Measurements from ENCODE around the gene RCOR3.
"Not testable (repeated sequence)": the region's sequence is repeated elsewhere in the genome, so short reads cannot be mapped to it uniquely, and the experiment has no call there.

The RCOR3 gene

DNA sequence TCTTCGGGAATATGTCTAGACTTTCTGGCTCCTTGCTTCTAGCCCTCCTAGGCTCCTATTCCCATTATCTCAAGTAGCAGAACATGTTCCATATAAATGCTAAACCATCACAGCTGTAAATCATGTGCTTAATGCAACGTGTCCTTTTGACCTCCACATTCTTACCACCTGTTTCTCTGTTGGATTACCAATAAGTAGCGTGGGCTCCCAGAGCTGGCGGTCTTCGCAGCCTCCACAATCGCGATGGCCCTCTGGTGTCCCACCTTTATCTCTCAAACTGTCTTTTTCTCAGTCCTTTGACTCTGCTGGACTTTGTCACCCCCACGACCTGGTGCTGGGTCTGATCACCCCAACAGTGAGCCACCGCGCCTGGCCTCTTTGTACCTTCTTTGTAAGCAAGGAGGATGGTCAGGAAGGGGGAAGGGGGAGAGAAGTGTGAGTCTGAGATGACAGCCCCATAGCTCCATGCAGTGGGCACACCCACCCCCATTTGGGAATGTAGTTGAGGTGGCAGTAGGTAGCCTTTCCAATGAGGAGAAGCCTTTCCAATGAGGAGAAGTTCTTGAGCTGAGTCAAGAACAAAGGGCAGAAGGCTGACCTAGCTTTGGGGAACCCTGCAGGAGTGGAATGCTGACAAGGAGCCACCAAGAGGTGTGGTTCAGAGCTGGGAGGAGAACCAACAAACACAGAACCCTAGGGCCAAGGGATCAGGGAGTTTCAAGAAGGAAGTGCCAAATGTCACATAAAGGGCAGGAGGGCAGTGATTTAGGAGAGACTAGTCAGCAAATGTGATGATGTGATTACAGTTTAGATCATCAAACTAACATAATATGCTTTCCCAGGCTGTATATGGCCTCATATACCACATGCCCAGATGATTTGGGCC, 81.7 kb downstream of the RCOR3 start:
- Histone ChIP-seq H3K79me2 (ENCODE audit: control insufficient read depth, insufficient read depth, low read length, unreplicated experiment) (peaks cover 3% of the 10 kb centered on the region), H3K36me3 (ENCODE audit: insufficient read depth, low read length) (no peaks in the 10 kb centered on the region), H3K27ac (ENCODE audit: low read depth, low read length) (no peak overlapping the region), H3K27me3 (ENCODE audit: insufficient read depth, low read length) (no peaks in the 10 kb centered on the region), H3K4me3 (ENCODE audit: low read depth, low read length) (no peak overlapping the region), H2AFZ (ENCODE audit: low read length, unreplicated experiment) (no peak overlapping the region), H3K4me1 (ENCODE audit: control insufficient read depth, insufficient read depth, low read length, unreplicated experiment) (no peaks in the 10 kb centered on the region)

DNA sequence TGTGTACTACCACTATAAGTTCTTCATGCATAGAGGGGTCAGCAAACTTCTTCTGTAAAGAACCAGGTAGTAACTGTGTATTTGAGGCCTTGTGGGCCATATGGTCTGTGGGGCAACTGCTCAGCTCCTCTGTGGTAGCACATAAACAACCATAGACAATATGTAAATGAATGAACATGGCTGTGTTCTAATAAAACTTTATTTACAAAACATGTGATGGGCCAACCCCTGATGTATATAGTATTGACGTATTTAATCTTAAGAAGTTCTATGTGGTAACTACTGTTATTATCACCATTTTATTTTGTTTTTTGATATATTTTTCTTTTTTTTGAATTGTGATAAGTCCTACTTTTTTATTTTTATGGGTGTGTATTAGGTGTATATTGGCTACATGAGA, 82.8 kb downstream of the RCOR3 start:
- Histone ChIP-seq H2AFZ (ENCODE audit: low read length, unreplicated experiment) (no peak overlapping the region), H3K79me2 (ENCODE audit: control insufficient read depth, insufficient read depth, low read length, unreplicated experiment) (peaks cover 3% of the 10 kb centered on the region), H3K27me3 (ENCODE audit: insufficient read depth, low read length) (no peaks in the 10 kb centered on the region), H3K4me1 (ENCODE audit: control insufficient read depth, insufficient read depth, low read length, unreplicated experiment) (no peaks in the 10 kb centered on the region), H3K4me3 (ENCODE audit: low read depth, low read length) (no peak overlapping the region), H3K27ac (ENCODE audit: low read depth, low read length) (no peak overlapping the region), H3K36me3 (ENCODE audit: insufficient read depth, low read length) (no peaks in the 10 kb centered on the region)

DNA sequence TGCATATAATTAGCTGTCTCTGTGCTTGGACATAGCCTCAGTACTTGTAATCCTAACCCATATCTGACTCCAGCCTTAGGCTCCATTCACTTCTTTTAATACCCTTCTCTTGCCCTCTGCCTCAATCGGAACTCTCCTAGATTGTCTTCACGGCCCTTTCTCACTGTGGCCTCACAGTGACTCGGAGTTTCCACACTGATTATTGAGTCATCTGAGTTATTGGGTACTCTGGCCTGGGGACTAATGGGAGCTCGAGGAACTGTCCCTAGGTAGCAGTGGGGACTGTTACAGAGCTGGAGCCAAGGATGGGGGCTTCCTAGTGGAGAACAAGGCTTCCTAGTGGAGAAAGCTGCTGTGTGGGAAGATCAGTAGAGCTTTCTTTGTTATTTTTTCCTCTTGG, 84.4 kb downstream of the RCOR3 start:
- Histone ChIP-seq H3K79me2 (ENCODE audit: control insufficient read depth, insufficient read depth, low read length, unreplicated experiment) (peaks cover 2% of the 10 kb centered on the region), H3K4me1 (ENCODE audit: control insufficient read depth, insufficient read depth, low read length, unreplicated experiment) (no peaks in the 10 kb centered on the region), H2AFZ (ENCODE audit: low read length, unreplicated experiment) (no peak overlapping the region), H3K27me3 (ENCODE audit: insufficient read depth, low read length) (no peaks in the 10 kb centered on the region), H3K36me3 (ENCODE audit: insufficient read depth, low read length) (no peaks in the 10 kb centered on the region), H3K4me3 (ENCODE audit: low read depth, low read length) (no peak overlapping the region), H3K27ac (ENCODE audit: low read depth, low read length) (no peak overlapping the region)

DNA sequence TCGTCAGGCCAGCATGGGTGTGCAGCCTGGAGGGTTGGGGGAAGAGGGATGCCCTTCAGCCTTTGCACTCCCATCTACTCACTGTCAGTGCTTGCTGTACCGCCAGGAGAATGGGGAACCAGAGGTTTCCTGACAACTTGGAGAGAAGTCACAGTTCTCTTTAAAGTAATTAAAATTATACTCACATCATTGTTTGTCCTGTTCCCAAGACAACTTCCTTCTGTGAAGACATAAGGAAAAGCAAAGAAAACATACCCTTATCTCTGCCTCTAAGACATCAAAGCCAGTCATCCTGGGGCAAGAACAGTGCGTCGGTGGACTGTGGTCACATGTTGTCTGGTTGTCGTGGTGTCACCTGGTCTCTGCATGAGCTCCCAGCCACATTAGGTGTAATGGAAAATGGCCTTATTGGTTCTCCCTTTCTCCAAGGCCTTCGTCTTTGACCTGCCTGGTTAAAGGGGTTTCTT, 85.0 kb downstream of the RCOR3 start:
- Histone ChIP-seq H3K4me1 (ENCODE audit: control insufficient read depth, insufficient read depth, low read length, unreplicated experiment) (no peaks in the 10 kb centered on the region), H3K79me2 (ENCODE audit: control insufficient read depth, insufficient read depth, low read length, unreplicated experiment) (peaks cover 2% of the 10 kb centered on the region)

DNA sequence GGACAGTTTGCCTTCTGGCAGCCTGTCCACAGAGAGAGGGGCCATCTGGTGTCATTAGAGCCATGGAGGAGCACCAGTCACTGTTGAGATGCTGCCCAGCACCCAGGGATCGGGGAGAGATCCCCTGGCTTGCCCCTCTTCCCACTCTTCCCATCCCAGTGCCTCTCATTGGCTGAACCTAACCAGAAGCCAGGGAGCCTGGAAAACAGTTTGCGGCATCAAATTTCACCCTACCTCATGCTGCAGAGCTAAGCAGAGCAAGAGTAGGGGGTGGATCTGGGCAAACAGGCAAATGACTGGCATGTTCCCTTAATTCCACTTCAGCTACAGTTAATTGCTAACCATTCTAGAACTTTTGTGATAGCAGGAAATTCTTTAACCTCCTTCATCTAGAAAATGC, 86.6 kb downstream of the RCOR3 start:
- Histone ChIP-seq H2AFZ (ENCODE audit: low read length, unreplicated experiment) (no peak overlapping the region), H3K27ac (ENCODE audit: low read depth, low read length) (no peak overlapping the region), H3K36me3 (ENCODE audit: insufficient read depth, low read length) (no peaks in the 10 kb centered on the region), H3K4me3 (ENCODE audit: low read depth, low read length) (no peak overlapping the region), H3K4me1 (ENCODE audit: control insufficient read depth, insufficient read depth, low read length, unreplicated experiment) (no peaks in the 10 kb centered on the region), H3K27me3 (ENCODE audit: insufficient read depth, low read length) (no peaks in the 10 kb centered on the region), H3K79me2 (ENCODE audit: control insufficient read depth, insufficient read depth, low read length, unreplicated experiment) (peaks cover 2% of the 10 kb centered on the region)

More for the DNA sequence above, 85.0 kb downstream of the RCOR3 start:
- H2AFZ ChIP-seq (ENCODE audit: low read length, unreplicated experiment) = no peak overlapping the region
- no peak overlapping the region for H3K4me3 ChIP-seq (ENCODE audit: low read depth, low read length)
- no peaks in the 10 kb centered on the region for H3K36me3 ChIP-seq (ENCODE audit: insufficient read depth, low read length)
- H3K27me3 ChIP-seq (ENCODE audit: insufficient read depth, low read length) = no peaks in the 10 kb centered on the region
- H3K27ac ChIP-seq (ENCODE audit: low read depth, low read length) = no peak overlapping the region

DNA sequence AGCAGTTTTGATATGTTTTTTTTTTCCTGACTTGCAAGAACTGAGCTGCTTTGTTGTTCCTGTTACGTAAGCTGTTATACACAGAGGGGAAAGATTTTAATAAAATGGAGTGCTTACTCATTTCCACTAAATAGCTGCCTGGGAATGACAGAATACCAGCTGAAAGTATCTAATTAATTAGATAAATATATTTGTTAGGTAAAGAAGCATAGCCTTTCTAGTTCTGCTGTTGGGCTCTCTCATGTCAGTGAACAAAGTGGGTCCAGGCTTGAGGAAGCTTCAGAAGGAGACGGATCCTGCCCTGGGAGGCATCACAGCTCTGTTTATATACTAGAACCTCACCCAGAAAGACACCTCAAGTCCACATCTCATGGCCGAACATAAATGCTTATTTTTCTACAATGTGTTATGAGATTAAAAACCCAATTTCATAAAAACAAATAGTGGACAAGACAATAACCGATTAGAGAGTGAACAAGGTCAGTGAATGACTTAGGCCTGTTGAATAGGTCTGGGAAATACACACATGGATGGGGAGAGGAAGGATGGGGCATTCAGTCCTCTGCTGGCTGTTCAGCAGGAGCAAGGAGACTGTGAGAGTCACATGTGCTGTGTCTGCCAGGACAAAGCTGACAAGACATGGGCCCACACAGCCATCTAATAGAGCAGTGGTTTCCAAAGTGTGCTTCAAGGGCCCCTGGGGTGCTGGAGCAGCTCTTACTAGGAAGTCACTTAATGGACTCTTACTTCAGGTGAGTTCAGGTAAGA, 88.1 kb downstream of the RCOR3 start:
- Histone ChIP-seq H3K79me2 (ENCODE audit: control insufficient read depth, insufficient read depth, low read length, unreplicated experiment) (peaks cover 2% of the 10 kb centered on the region), H3K27ac (ENCODE audit: low read depth, low read length) (no peak overlapping the region), H3K27me3 (ENCODE audit: insufficient read depth, low read length) (no peaks in the 10 kb centered on the region), H3K4me3 (ENCODE audit: low read depth, low read length) (no peak overlapping the region), H2AFZ (ENCODE audit: low read length, unreplicated experiment) (no peak overlapping the region), H3K36me3 (ENCODE audit: insufficient read depth, low read length) (no peaks in the 10 kb centered on the region), H3K4me1 (ENCODE audit: control insufficient read depth, insufficient read depth, low read length, unreplicated experiment) (no peaks in the 10 kb centered on the region)

DNA sequence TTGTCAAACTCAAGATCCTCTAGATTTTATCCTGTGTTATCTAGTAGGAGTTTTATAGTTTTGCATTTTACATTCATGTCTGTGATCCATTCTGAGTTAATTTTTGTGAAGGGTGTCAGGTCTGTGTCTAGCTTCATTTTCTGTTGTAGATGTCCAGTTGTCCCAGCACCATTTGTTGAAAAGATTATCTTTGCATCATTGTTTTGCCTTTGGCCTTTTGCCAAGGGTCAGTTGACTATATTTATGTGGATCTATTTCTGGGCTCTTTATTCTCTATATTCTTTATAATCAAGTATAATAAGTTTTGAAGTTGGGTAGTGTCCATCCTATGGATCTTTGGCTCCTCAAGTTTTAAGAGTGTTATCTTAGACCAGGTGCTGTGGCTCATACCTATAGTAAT, 89.4 kb downstream of the RCOR3 start:
- no peak overlapping the region for H2AFZ ChIP-seq (ENCODE audit: low read length, unreplicated experiment)
- no peaks in the 10 kb centered on the region for H3K27me3 ChIP-seq (ENCODE audit: insufficient read depth, low read length)

DNA sequence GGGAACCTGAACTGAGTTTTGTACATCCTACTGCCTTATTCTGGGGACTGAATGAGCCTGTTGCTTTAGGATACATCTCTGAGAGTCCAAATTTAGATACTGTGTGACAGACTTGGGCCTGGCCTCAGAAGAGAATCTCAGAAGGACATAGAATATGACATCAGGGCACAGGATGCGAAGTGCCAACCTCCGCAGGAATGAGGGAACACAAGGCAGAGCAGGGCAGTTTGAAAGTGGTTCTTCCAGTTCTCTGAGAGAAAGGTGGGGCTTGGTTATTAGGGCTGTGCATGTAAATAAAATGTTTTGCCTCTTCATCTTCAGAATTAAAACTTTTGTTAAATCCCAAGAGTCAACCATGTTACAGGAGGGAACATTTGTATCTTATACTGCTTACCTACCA, 90.6 kb downstream of the RCOR3 start:
- H3K27me3 ChIP-seq (ENCODE audit: insufficient read depth, low read length) = no peaks in the 10 kb centered on the region
- H3K36me3 ChIP-seq (ENCODE audit: insufficient read depth, low read length) = no peaks in the 10 kb centered on the region
- no peak overlapping the region for H3K27ac ChIP-seq (ENCODE audit: low read depth, low read length)
- H2AFZ ChIP-seq (ENCODE audit: low read length, unreplicated experiment) = no peak overlapping the region
- H3K4me1 ChIP-seq (ENCODE audit: control insufficient read depth, insufficient read depth, low read length, unreplicated experiment) = no peaks in the 10 kb centered on the region
- peaks cover 2% of the 10 kb centered on the region for H3K79me2 ChIP-seq (ENCODE audit: control insufficient read depth, insufficient read depth, low read length, unreplicated experiment)
- H3K4me3 ChIP-seq (ENCODE audit: low read depth, low read length) = no peak overlapping the region

More for the DNA sequence above, 89.4 kb downstream of the RCOR3 start:
- Histone ChIP-seq H3K36me3 (ENCODE audit: insufficient read depth, low read length) (no peaks in the 10 kb centered on the region), H3K27ac (ENCODE audit: low read depth, low read length) (no peak overlapping the region), H3K79me2 (ENCODE audit: control insufficient read depth, insufficient read depth, low read length, unreplicated experiment) (peaks cover 2% of the 10 kb centered on the region), H3K4me3 (ENCODE audit: low read depth, low read length) (no peak overlapping the region), H3K4me1 (ENCODE audit: control insufficient read depth, insufficient read depth, low read length, unreplicated experiment) (no peaks in the 10 kb centered on the region)

DNA sequence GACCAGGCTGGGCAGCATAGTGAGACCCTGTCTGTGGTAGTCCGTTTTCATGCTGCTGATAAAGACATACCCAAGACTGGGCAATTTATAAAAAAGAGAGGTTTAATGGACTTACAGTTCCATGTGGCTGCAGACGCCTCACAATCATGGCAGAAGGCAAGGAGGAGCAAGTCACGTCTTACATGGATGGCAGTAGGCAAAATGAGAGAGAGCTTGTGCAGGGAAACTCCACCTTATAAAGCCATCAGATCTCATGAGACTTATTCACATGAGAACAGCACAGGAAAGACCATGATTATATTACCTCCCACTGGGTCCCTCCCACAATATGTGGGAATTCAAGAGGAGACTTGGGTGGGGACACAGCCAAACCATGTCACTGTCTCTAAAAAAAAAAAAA, 92.9 kb downstream of the RCOR3 start:
- not testable (repeated sequence) for H3K4me1 ChIP-seq (ENCODE audit: control insufficient read depth, insufficient read depth, low read length, unreplicated experiment); H3K27ac ChIP-seq (ENCODE audit: low read depth, low read length); H2AFZ ChIP-seq (ENCODE audit: low read length, unreplicated experiment); H3K4me3 ChIP-seq (ENCODE audit: low read depth, low read length); H3K27me3 ChIP-seq (ENCODE audit: insufficient read depth, low read length); H3K36me3 ChIP-seq (ENCODE audit: insufficient read depth, low read length); H3K79me2 ChIP-seq (ENCODE audit: control insufficient read depth, insufficient read depth, low read length, unreplicated experiment)

DNA sequence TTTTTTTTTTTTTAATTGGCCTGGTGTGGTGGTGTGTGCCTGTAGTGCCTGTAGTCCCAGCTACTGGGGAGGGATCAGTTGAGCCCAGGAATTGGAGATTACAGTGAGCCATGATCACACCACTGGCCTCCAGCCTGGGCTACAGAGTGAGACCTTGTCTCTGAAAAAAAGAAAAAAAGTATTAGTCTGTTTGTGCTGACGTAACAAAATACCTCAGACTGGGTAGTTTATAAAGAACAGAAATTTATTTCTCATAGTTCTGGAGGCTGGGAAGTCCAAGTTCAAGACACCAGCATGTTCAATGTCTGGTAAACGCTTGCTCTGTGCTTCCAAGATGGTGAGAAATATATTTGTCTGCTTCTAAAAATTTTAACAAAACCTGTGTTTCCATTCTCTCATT, 93.3 kb downstream of the RCOR3 start:
- H3K4me1 ChIP-seq (ENCODE audit: control insufficient read depth, insufficient read depth, low read length, unreplicated experiment) = peaks cover 11% of the 10 kb centered on the region
- no peak overlapping the region for H3K27ac ChIP-seq (ENCODE audit: low read depth, low read length)
- H2AFZ ChIP-seq (ENCODE audit: low read length, unreplicated experiment) = no peak overlapping the region
- H3K27me3 ChIP-seq (ENCODE audit: insufficient read depth, low read length) = no peaks in the 10 kb centered on the region
- peaks cover 1% of the 10 kb centered on the region for H3K79me2 ChIP-seq (ENCODE audit: control insufficient read depth, insufficient read depth, low read length, unreplicated experiment)
- H3K36me3 ChIP-seq (ENCODE audit: insufficient read depth, low read length) = no peaks in the 10 kb centered on the region
- H3K4me3 ChIP-seq (ENCODE audit: low read depth, low read length) = no peak overlapping the region
